ENCODE results near the gene AK2.

- no peak for TF ChIP-seq CTCF (IDR thresholded peaks at IDR 0.05)
- no peak for TF ChIP-seq POLR2A (IDR thresholded peaks at IDR 0.05)
- no peak for TF ChIP-seq POLR2AphosphoS5 (IDR thresholded peaks at IDR 0.05)
Observed at GRCh38 chr1:32978854-32979253, 57.8 kb downstream of the AK2 start.
